Epithelial cell of prostate (primary cell): ENCODE data around the gene SEC23A.

Source experiments
- DNase-seq: peaks from one replicate; pipeline ENCODE4 v3.0.0-alpha.2; 2011; ENCODE audit warnings: low read depth, low spot score
- H3K27ac ChIP-seq: fragments of 450-650 bp; 2 replicates; pipeline ENCODE4 v1.5.1; 2017; ENCODE audit warnings: mild to moderate bottlenecking

SEC23A gene

DNA sequence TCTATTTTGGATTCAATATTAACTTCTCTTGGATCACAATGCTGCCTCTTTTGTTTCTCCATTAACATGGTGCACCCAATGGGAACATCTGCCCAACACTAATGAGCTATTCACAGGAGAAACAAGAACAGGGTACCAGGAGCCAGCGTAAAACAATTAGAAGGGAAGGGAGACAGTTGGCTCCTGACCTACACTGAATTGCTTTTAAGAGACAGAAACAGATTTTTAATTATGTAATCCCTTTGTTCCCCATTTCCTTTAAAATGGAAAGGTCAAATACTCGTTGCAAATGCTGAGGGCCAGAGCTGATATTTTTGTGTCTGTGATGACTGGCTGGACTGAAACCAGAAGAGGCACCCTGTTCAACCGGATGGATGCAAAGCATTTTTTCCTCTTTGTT is 108.3 kb downstream of the SEC23A start:
- H3K27ac ChIP-seq, result no peak overlapping the region
- DNase-seq, result no peak

DNA sequence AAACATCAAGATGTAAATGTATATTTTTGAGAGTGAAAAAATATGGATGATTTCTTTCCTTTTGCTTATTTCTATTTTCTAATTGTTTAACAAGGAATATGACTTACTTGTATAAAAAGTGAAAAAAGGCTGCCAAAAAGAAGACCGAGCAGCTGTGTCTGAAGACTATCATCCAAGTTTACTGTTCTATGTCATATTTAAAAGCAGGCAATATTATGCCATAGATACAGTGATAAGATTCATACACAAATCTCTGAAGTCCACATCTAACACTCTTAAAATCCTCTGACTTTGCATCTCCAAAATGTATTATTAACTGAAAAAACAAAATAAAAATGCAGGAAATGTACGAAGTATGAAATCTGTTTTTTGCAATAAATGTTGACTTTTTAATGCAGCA is 109.1 kb downstream of the SEC23A start:
- H3K27ac ChIP-seq, result no peak overlapping the region

DNA sequence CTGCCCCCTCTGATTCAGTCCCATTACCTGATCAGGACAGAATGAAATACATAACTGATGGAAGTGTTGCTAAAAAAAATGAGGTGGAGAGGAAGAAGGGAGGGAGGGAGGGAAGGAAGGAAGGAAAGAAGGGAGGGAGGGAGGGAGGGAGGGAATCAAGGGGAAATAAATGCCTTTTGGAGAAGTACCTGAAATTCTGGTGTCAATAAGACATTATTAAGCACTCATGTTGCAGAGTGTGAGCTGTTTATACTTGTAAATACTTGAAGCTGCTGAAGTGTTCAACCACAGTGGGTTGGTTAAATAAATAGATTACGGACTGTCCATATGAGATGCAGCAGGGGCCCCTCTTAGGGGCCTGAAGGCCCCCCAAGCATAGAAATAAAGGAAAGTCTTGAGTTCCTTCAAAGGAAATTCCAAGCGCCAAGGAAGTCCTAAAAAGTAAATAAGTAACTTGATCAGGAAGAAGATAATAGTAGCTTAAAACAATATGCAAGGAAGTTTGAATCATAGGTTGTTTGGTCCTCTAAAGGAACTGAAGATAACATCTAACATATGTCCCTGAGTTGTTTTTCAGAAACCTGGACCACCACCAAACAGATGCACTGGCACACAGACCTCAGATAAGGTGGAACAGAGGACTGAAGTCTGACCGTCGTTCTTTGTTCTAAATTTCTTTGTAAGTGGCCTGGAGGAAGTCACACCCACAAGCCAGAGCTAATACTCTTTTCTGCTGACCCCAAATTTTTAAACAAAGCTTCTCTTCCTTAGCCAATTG is 110.8 kb downstream of the SEC23A start:
- DNase-seq, result no peak

More for the DNA sequence above, 109.1 kb downstream of the SEC23A start:
- DNase-seq, result no peak

DNA sequence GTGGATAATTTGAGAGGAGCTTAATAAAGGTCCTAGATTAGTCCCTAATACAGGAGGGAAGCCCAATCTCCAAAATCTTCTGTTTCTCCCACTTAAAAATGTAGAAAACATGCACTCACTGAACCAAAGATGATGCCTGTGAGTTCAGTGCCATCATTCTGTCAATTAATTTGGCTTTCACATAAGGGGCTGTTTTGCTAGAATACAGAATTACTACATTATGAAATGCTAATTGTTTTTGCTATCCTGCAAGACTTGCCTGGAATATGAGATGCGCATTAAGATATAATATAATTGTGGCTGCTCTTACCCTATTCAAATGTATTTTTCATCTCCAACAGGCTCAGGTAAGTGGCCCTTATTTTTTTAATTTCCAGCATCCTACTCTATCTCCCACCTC is 111.7 kb downstream of the SEC23A start:
- DNase-seq, result no peak
- H3K27ac ChIP-seq, result no peak overlapping the region

More for the DNA sequence above, 110.8 kb downstream of the SEC23A start:
- no peak overlapping the region for H3K27ac ChIP-seq

DNA sequence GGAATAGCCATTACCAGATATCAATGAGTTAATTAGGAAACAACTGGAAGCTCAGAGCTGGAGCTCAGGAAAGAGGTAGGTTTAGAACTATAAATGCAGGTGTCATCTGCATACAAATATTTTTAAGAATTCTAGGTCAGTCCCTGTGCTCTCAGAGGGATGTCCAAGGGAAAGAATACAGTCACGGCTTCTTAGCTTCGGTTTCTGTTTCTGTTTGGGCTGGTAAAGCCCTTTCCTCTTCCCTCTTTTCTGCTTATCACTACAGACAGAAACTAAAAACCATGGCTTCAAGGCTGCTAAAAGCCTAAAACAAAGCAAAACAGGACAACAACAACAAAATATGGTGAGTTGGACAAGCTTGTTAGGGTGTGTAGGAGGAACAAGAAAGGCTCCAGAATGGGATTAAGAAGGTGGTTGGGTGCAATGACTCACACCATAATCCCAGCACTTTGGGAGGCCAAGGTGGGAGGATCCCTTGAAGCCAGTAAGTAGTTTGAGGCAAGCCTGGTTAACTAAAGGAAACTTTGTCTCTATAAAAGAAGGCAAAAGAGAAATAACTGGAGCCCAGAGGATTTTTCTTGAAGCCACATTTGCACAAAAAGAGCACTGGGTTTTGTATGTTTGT is 113.0 kb downstream of the SEC23A start:
- no peak for DNase-seq

DNA sequence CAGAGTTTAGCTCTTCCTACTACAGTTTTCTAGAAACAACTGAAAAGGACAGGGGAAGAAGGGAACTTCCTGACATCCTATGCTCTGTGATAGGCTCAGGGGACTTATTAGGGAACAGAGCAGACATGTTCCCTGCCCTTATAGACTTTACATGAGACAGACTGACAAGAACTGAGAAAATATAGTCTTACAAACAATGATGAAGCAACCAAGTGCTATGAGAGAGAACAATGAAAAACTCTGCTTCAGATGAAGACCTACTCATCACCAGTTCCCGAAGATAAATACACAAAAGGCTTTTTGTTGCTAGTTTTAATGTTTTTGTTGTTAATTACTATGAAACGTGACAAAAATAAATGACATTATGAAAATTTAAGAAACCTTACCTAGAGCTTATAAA is 115.3 kb downstream of the SEC23A start:
- DNase-seq, result no peak
- no peak overlapping the region for H3K27ac ChIP-seq

More for the DNA sequence above, 113.0 kb downstream of the SEC23A start:
- no peak overlapping the region for H3K27ac ChIP-seq

DNA sequence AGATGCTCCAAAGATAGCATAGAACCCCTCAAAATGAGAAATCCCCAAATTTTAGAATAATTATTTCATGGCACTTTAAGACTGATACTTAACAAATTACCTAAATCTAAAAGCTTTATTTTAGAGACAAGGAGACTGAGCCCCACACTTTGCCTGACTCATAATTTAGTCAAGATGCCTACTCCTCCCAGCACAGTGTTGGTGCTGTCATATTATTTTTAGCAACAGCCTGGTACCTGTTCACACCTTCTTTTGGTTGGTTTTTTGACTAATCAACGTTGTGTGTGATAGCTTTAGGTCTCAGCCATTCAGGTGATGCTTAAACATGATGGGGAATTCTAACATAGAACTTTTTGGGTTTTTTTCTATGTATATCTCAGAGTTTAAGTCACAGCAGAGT is 120.2 kb downstream of the SEC23A start:
- DNase-seq, result no peak
- H3K27ac ChIP-seq, result no peak overlapping the region

DNA sequence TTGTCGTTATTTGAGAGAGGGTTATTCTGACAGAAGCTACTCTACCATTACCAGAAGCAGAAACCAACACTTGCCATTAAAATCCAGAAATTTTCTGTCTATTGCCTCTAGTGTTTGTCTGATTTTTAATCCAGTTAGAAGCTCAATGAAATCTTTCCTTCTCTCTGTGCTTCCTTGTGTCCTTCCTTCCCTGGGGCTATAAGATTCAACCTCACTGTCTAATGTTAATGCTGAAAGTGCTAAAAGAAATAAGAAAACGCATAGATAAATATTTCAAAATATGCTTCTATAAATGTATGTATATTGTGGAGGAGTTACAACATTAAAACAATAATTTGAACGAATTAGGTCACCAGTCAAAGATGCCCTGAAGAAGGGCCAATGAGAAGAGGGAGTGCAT is 120.8 kb downstream of the SEC23A start:
- no peak for DNase-seq
- no peak overlapping the region for H3K27ac ChIP-seq
